ENCODE measurements around the gene DDX19B. TPM values are rescaled to one million over a fixed set of nuclear protein-coding genes. Genes with fewer than 3 reads are reported as not detected.

Gene DDX19B
- total and polyA plus RNA-seq, 9 of the 15 experiments (the other 6 are each of a cell fraction or from before 2014, with no cell fraction given): 7.0 to 32.9 (median 19.3) TPM

DNA sequence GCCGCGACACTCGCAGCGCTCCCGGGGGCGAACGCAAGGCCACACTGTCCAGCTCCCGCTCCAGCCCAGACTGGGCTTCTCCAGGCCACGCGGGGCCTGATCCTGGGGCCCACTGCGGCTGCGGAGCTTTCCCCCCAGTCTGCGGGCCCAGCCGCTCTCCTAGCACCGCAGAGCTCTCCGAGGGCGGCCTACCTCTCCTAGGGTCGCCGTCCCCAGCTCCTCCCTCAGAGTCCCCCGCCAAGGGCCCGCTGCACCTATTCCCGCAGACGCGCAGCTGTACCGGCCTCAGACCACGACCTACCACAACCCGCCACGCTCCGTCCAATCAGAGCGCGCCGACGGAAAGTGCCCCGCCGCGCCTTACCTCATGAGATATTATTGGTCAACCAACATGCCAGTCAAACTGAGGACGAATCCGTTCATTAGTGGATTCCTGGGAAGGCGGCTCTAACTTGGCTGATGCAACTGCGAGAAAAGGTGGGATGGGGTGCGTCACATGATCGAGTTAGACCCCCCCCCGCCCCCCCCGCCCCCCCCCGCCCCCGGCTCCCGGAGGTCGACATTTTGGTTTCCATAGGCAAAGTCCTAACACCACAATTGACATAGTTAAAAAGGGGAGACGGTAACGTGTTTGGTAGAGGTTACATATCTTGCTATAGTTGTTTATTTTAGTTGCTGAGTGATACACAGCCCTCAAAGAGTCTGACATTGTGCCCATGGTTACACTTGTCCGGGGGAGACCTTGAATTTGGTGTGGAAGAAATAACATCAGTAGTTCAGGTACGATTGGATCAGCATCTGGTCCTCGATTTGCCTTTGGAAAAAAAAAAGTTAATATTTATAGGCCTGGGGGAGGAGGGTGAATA lies 9.5 kb upstream of the DDX19B start, which contains the start of gene AARS1 (continued):
- TF ChIP-seq, protein P1, sequence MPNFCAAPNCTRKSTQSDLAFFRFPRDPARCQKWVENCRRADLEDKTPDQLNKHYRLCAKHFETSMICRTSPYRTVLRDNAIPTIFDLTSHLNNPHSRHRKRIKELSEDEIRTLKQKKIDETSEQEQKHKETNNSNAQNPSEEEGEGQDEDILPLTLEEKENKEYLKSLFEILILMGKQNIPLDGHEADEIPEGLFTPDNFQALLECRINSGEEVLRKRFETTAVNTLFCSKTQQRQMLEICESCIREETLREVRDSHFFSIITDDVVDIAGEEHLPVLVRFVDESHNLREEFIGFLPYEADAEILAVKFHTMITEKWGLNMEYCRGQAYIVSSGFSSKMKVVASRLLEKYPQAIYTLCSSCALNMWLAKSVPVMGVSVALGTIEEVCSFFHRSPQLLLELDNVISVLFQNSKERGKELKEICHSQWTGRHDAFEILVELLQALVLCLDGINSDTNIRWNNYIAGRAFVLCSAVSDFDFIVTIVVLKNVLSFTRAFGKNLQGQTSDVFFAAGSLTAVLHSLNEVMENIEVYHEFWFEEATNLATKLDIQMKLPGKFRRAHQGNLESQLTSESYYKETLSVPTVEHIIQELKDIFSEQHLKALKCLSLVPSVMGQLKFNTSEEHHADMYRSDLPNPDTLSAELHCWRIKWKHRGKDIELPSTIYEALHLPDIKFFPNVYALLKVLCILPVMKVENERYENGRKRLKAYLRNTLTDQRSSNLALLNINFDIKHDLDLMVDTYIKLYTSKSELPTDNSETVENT (CRISPR knock-in tag; IDR thresholded peaks at IDR 0.05): peak; percentile 96
- TF ChIP-seq HDAC2 (IDR thresholded peaks at IDR 0.05) (0 out of 2 replicates have a peak, but pooled peaks have one; percentile 15), ZNF347 (CRISPR knock-in tag; IDR thresholded peaks at IDR 0.05; ENCODE audit: low read depth) (no peak), HDAC6 (IDR thresholded peaks at IDR 0.05; ENCODE audit: low read depth, low read length) (no peak), NFYB (IDR thresholded peaks at IDR 0.05; ENCODE audit: extremely low read depth, insufficient read length) (peak; percentile 94), POLR2H (tag; IDR thresholded peaks at IDR 0.05; ENCODE audit: low read depth) (peak; percentile 97), NRF1 (conservative IDR thresholded peaks at IDR 0.05 in 1 of 2, IDR thresholded peaks at IDR 0.05 in 1 of 2) (peak; percentile 82 to 86), HNRNPLL (IDR thresholded peaks at IDR 0.05; ENCODE audit: low read depth, low read length, poor library complexity, severe bottlenecking) (peak; percentile 82), CBFB (CRISPR knock-in tag; IDR thresholded peaks at IDR 0.05) (no peak), SMAD3 (CRISPR knock-in tag; conservative IDR thresholded peaks at IDR 0.05) (peak; percentile 83; the same call in 1 of the 2 replicates), GABPB1 (CRISPR knock-in tag; IDR thresholded peaks at IDR 0.05) (peak; percentile 69; the same call in 1 of the 2 replicates), ZNF609 (CRISPR knock-in tag; IDR thresholded peaks at IDR 0.05; ENCODE audit: borderline replicate concordance) (no peak), ZFPM2 (CRISPR knock-in tag; IDR thresholded peaks at IDR 0.05) (peak; percentile 86; the same call in 1 of the 2 replicates), EWSR1 (IDR thresholded peaks at IDR 0.05; ENCODE audit: borderline replicate concordance, low read depth, partially characterized antibody) (no peak)
- TF ChIP-seq, protein P2, sequence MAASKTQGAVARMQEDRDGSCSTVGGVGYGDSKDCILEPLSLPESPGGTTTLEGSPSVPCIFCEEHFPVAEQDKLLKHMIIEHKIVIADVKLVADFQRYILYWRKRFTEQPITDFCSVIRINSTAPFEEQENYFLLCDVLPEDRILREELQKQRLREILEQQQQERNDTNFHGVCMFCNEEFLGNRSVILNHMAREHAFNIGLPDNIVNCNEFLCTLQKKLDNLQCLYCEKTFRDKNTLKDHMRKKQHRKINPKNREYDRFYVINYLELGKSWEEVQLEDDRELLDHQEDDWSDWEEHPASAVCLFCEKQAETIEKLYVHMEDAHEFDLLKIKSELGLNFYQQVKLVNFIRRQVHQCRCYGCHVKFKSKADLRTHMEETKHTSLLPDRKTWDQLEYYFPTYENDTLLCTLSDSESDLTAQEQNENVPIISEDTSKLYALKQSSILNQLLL (CRISPR knock-in tag; IDR thresholded peaks at IDR 0.05; ENCODE audit: borderline replicate concordance): no peak
- TF ChIP-seq, protein P3, sequence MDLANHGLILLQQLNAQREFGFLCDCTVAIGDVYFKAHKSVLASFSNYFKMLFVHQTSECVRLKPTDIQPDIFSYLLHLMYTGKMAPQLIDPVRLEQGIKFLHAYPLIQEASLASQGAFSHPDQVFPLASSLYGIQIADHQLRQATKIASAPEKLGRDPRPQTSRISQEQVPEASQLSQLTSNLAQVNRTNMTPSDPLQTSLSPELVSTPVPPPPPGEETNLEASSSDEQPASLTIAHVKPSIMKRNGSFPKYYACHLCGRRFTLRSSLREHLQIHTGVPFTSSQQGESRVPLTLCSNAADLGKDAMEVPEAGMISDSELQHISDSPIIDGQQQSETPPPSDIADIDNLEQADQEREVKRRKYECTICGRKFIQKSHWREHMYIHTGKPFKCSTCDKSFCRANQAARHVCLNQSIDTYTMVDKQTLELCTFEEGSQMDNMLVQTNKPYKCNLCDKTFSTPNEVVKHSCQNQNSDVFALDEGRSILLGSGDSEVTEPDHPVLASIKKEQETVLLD (IDR thresholded peaks at IDR 0.05): no peak

All from K562 (cell line).